ENCODE results near the gene SIPA1L3.

Gene SIPA1L3

GRCh38 chr19:38100589-38100988, 193.6 kb downstream of the SIPA1L3 start:
- TF ChIP-seq CTCF (IDR thresholded peaks at IDR 0.05; ENCODE audit: low read depth, low read length), result no peak
- TF ChIP-seq POLR2A (IDR thresholded peaks at IDR 0.05; ENCODE audit: extremely low read depth, insufficient read length), result no peak
- no peak for TF ChIP-seq MYC (IDR thresholded peaks at IDR 0.05; ENCODE audit: low read depth, low read length)
- no peak for TF ChIP-seq MAX (IDR thresholded peaks at IDR 0.05; ENCODE audit: low read depth, low read length)
- no peak for DNase-seq (ENCODE audit: low read depth)
- H3K4me3 ChIP-seq (ENCODE audit: low read depth, low read length), result no peak overlapping the region

- DNase-seq (ENCODE audit: low read depth), result no peak
These were observed 194.7 kb downstream of the SIPA1L3 start for GRCh38 chr19:38101723-38102122.

GRCh38 chr19:38105574-38105973, 198.6 kb downstream of the SIPA1L3 start:
- no peak for DNase-seq (ENCODE audit: low read depth)
- H3K4me3 ChIP-seq (ENCODE audit: low read depth, low read length), result no peak overlapping the region
- no peak for TF ChIP-seq MAX (IDR thresholded peaks at IDR 0.05; ENCODE audit: low read depth, low read length)
- TF ChIP-seq MYC (IDR thresholded peaks at IDR 0.05; ENCODE audit: low read depth, low read length), result no peak
- no peak for TF ChIP-seq CTCF (IDR thresholded peaks at IDR 0.05; ENCODE audit: low read depth, low read length)
- TF ChIP-seq POLR2A (IDR thresholded peaks at IDR 0.05; ENCODE audit: extremely low read depth, insufficient read length), result no peak

More at GRCh38 chr19:38101723-38102122, 194.7 kb downstream of the SIPA1L3 start:
- no peak overlapping the region for H3K4me3 ChIP-seq (ENCODE audit: low read depth, low read length)
- TF ChIP-seq MAX (IDR thresholded peaks at IDR 0.05; ENCODE audit: low read depth, low read length), result no peak
- TF ChIP-seq MYC (IDR thresholded peaks at IDR 0.05; ENCODE audit: low read depth, low read length), result no peak
- TF ChIP-seq POLR2A (IDR thresholded peaks at IDR 0.05; ENCODE audit: extremely low read depth, insufficient read length), result no peak
- TF ChIP-seq CTCF (IDR thresholded peaks at IDR 0.05; ENCODE audit: low read depth, low read length), result no peak

- TF ChIP-seq POLR2A (IDR thresholded peaks at IDR 0.05; ENCODE audit: extremely low read depth, insufficient read length) (no peak), MYC (IDR thresholded peaks at IDR 0.05; ENCODE audit: low read depth, low read length) (no peak), CTCF (IDR thresholded peaks at IDR 0.05; ENCODE audit: low read depth, low read length) (no peak), MAX (IDR thresholded peaks at IDR 0.05; ENCODE audit: low read depth, low read length) (no peak)
- H3K4me3 ChIP-seq (ENCODE audit: low read depth, low read length), result no peak overlapping the region
- no peak for DNase-seq (ENCODE audit: low read depth)
These were observed 200.1 kb downstream of the SIPA1L3 start for GRCh38 chr19:38107129-38107528.

GRCh38 chr19:38111898-38112297, 204.9 kb downstream of the SIPA1L3 start:
- TF ChIP-seq POLR2A (IDR thresholded peaks at IDR 0.05; ENCODE audit: extremely low read depth, insufficient read length) (no peak), CTCF (IDR thresholded peaks at IDR 0.05; ENCODE audit: low read depth, low read length) (no peak), MYC (IDR thresholded peaks at IDR 0.05; ENCODE audit: low read depth, low read length) (no peak)
- no peak overlapping the region for H3K4me3 ChIP-seq (ENCODE audit: low read depth, low read length)

GRCh38 chr19:38114651-38115050, 207.6 kb downstream of the SIPA1L3 start:
- TF ChIP-seq MYC (IDR thresholded peaks at IDR 0.05; ENCODE audit: low read depth, low read length) (no peak), POLR2A (IDR thresholded peaks at IDR 0.05; ENCODE audit: extremely low read depth, insufficient read length) (no peak), MAX (IDR thresholded peaks at IDR 0.05; ENCODE audit: low read depth, low read length) (no peak), CTCF (IDR thresholded peaks at IDR 0.05; ENCODE audit: low read depth, low read length) (no peak)
- H3K4me3 ChIP-seq (ENCODE audit: low read depth, low read length), result no peak overlapping the region
- no peak for DNase-seq (ENCODE audit: low read depth)

More at GRCh38 chr19:38111898-38112297, 204.9 kb downstream of the SIPA1L3 start:
- DNase-seq (ENCODE audit: low read depth), result no peak

Data from NB4 (cell line).